Thoracic aorta (tissue), 2 donors: ENCODE data around the gene HOXB6. TPM values are rescaled to one million over a fixed set of nuclear protein-coding genes. Genes with fewer than 3 reads are reported as not detected.

Experiments
- ATAC-seq: fragments of 150-250 bp; one replicate; pipeline ENCODE4 v1.8.0; 2017; ENCODE audit warnings: low read depth; ENCODE audit not compliant: insufficient number of reproducible peaks, low FRiP score
- DNase-seq: peaks from one replicate; pipeline ENCODE4 v3.0.0-alpha.2; 2020; ENCODE audit warnings: low spot score
- H3K27ac ChIP-seq, 2 donors: fragments of 200-600 bp; sonication (generic); 1 replicate in 1 of 2; 2 replicates in 1 of 2; pipeline ENCODE4 v1.5.1; 2016; ENCODE audit warnings: mild to moderate bottlenecking in 2 of 2, moderate library complexity in 2 of 2
- H3K27me3 ChIP-seq: fragments of 200-600 bp; sonication (generic); replicated peaks from 2 replicates; pipeline ENCODE4 v1.6.0; 2016; ENCODE audit warnings: mild to moderate bottlenecking; ENCODE audit not compliant: insufficient read depth
- H3K36me3 ChIP-seq: fragments of 200-600 bp; sonication (generic); one replicate; pipeline ENCODE4 v1.5.1; 2016
- H3K4me1 ChIP-seq, 2 donors: fragments of 200-600 bp; sonication (generic); 1 replicate in 1 of 2; 2 replicates in 1 of 2; pipeline versions ENCODE4 v1.5.1 to v1.6.0; 2016; ENCODE audit warnings: low read depth in 2 of 2, mild to moderate bottlenecking in 1 of 2; ENCODE audit not compliant: control insufficient read depth in 1 of 2
- H3K4me3 ChIP-seq: fragments of 200-600 bp; sonication (generic); 2 replicates; pipeline ENCODE4 v1.5.1; 2016; ENCODE audit warnings: mild to moderate bottlenecking
- H3K9me3 ChIP-seq: fragments of 200-600 bp; sonication (generic); 2 replicates; pipeline ENCODE4 v1.5.1; 2016
- total RNA-seq, 2 donors: library from RNA; depleted of rRNA; stranded (reverse); fragments of >200 nt; gene quantifications; one replicate each; pipeline versions ENCODE4 v1.1.0 to v1.2.3, GENCODE V29; 2016
- TF ChIP-seq, protein P1 (sequence below): fragments of 200-600 bp; sonication (generic); IDR thresholded peaks from one replicate; pipeline ENCODE4 v1.5.1; 2019; ENCODE audit warnings: antibody characterized with exemption

The HOXB6 gene
- total RNA-seq, 2 donors from 2014 or later = 4.2 to 9.9 TPM

GRCh38 chr17:48615047-48615962, 10.5 kb upstream of the HOXB6 start, which contains the start of gene HOXB8:
Gene HOXB8, minus strand, starts transcription at chr17:48615292. Its CDS starts 588 bp downstream, at chr17:48614704.
- Histone ChIP-seq H3K4me1 (peaks cover 4 to 40% of the 10 kb centered on the region in 2 donors), H3K4me3 (peak within 1 kb of the TSS; percentile 81), H3K27ac (no peak within 1 kb of the TSS), H3K9me3 (no peaks in the 10 kb centered on the region), H3K27me3 (peaks cover 29% of the 10 kb centered on the region), H3K36me3 (no peaks in the 10 kb centered on the region)
- DNase-seq (no peak), ATAC-seq (no peak)
- TF ChIP-seq, protein P1, sequence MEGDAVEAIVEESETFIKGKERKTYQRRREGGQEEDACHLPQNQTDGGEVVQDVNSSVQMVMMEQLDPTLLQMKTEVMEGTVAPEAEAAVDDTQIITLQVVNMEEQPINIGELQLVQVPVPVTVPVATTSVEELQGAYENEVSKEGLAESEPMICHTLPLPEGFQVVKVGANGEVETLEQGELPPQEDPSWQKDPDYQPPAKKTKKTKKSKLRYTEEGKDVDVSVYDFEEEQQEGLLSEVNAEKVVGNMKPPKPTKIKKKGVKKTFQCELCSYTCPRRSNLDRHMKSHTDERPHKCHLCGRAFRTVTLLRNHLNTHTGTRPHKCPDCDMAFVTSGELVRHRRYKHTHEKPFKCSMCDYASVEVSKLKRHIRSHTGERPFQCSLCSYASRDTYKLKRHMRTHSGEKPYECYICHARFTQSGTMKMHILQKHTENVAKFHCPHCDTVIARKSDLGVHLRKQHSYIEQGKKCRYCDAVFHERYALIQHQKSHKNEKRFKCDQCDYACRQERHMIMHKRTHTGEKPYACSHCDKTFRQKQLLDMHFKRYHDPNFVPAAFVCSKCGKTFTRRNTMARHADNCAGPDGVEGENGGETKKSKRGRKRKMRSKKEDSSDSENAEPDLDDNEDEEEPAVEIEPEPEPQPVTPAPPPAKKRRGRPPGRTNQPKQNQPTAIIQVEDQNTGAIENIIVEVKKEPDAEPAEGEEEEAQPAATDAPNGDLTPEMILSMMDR = no peak

DNA sequence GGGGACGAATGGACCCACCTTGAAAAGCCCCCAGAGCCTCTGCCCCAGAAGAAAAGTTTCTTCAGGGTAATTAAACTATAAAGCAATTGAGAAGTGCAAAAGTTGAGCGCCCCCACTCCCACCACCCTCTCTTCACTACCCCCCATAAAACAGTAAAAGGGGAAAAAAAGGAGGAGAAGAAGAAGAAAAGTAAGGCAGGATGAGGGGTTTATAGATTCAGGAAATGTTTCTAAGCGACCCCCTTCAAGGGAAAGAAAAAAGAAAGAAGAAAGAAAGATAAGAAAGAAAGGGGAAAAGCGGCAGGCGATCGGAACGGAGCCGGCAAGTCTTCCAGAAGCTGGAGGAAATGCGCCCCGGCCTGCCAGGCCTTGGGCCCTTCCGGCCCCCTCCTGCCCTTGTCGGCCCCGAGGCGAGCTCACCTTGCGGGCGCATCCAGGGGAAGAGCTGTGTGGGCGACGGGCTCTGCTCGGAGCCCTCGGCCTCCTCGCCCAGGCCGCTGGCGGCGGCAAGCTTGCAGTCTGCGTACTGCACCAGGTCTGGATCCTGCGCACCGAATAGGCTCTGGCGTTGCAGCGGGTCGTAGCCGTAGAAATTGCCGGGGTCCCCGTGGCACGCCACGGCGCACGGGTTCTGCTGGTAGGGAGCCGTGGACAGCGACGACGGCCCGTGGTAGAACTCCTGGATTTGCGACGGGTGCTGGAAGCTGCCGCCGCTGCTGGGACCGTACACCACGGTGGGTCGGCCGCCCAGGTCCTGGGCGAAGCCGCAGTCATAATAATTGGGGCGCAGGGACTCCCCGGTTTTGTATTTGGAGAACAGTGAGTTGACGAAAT, 9.3 kb upstream of the HOXB6 start:
- Histone ChIP-seq H3K9me3 (no peaks in the 10 kb centered on the region), H3K27me3 (peaks cover 19% of the 10 kb centered on the region), H3K27ac (no peak overlapping the region), H3K4me3 (peak overlapping the region; percentile 81), H3K36me3 (no peaks in the 10 kb centered on the region), H3K4me1 (peaks cover 4 to 52% of the 10 kb centered on the region in 2 donors)
- TF ChIP-seq, protein P1 = no peak
- no peak for DNase-seq
- ATAC-seq = no peak

- Histone ChIP-seq H3K27me3 (peaks cover 19% of the 10 kb centered on the region), H3K4me1 (peaks cover 4 to 52% of the 10 kb centered on the region in 2 donors), H3K4me3 (peak overlapping the region; percentile 81), H3K9me3 (no peaks in the 10 kb centered on the region), H3K27ac (peak overlapping the region in 1 of 2 donors; percentile 25), H3K36me3 (no peaks in the 10 kb centered on the region)
- ATAC-seq (no peak), DNase-seq (no peak)
- TF ChIP-seq, protein P1 = no peak
Measured at GRCh38 chr17:48612854-48613691, 8.3 kb upstream of the HOXB6 start.

DNA sequence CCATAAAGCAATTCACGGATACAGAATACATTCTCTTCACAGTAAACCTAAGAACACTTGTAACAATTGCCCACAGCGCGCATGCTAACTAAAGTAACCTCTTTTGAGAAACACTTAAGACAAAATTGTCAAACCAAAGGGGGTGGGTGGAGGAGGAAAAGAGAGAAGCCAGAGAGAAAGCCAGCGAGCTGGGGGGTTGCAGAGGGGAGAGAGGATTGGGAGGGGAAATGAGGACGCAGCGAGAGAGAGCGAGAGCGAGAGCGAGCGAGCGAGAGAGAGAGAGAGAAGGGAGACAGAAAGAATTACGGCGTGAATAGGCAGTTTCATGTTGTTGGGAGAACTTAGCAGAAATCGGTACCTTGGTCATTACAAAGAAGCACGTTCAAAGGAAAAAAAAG, 7.7 kb upstream of the HOXB6 start:
- TF ChIP-seq, protein P1 = no peak
- no peaks in the 10 kb centered on the region for H3K36me3 ChIP-seq
- peaks cover 19% of the 10 kb centered on the region for H3K27me3 ChIP-seq
- no peaks in the 10 kb centered on the region for H3K9me3 ChIP-seq
- DNase-seq (no peak), ATAC-seq (no peak)
- peaks cover 4 to 45% of the 10 kb centered on the region in 2 donors for H3K4me1 ChIP-seq
- H3K27ac ChIP-seq = peak overlapping the region in 1 of 2 donors; percentile 8
- peak overlapping the region; percentile 81 for H3K4me3 ChIP-seq
